ENCODE measurements around the gene FRS2. TPM values are rescaled to one million over a fixed set of nuclear protein-coding genes. Genes with fewer than 3 reads are reported as not detected.

The FRS2 gene
- total and polyA plus RNA-seq, 4 donors: 5.0 to 44.5 (median 24.2) TPM

GRCh38 chr12:69523433-69524330 lies 53.5 kb downstream of the FRS2 start:
- H3K4me1 ChIP-seq (ENCODE audit: control insufficient read depth in 1 of 2, insufficient read depth in 2 of 2, low read length in 2 of 2): peaks cover 1 to 2% of the 10 kb centered on the region in 2 donors
- DNase-seq: no peak
- peak; percentile 29 for ATAC-seq (ENCODE audit: low FRiP score)
- H3K9me3 ChIP-seq (ENCODE audit: control insufficient read depth, low read length): no peaks in the 10 kb centered on the region
- intact Hi-C loops (cut with DNase I): no loop called here
- no peak overlapping the region for H3K27ac ChIP-seq (ENCODE audit: low read depth in 1 of 2, low read length in 2 of 2)
- H3K27me3 ChIP-seq (ENCODE audit: control insufficient read depth in 1 of 2, insufficient read depth in 2 of 2, low read length in 1 of 2): no peaks in the 10 kb centered on the region
- no peak overlapping the region for H3K4me3 ChIP-seq (ENCODE audit: low read length in 2 of 2)
- no peaks in the 10 kb centered on the region for H3K36me3 ChIP-seq (ENCODE audit: control insufficient read depth in 1 of 2, insufficient read depth in 2 of 2, low read length in 1 of 2)
- WGBS, 2 donors: 75 to 80% methylated on average over 11 of the region's 11 CpGs

DNA sequence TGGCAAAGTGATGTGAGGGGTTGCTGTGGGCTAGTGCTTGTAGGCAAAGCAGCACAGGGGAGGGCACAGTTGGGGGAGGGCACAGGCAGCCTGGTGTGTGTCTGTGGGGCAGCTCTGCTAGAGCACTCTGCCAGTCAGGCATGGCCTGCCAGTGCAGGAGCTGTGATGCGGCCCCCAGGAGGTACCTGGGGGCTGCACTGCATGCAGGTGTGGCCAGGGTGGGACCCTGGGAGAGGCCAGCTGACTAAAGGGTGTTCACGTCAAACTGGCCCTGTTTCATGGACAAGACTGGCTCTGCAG lies 54.1 kb downstream of the FRS2 start:
- DNase-seq: no peak
- no peak for ATAC-seq (ENCODE audit: low FRiP score)
- Histone ChIP-seq H3K9me3 (ENCODE audit: control insufficient read depth, low read length) (no peaks in the 10 kb centered on the region), H3K4me3 (ENCODE audit: low read length in 2 of 2) (no peak overlapping the region), H3K27ac (ENCODE audit: low read depth in 1 of 2, low read length in 2 of 2) (no peak overlapping the region), H3K27me3 (ENCODE audit: control insufficient read depth in 1 of 2, insufficient read depth in 2 of 2, low read length in 1 of 2) (no peaks in the 10 kb centered on the region), H3K4me1 (ENCODE audit: control insufficient read depth in 1 of 2, insufficient read depth in 2 of 2, low read length in 2 of 2) (peaks cover 2 to 3% of the 10 kb centered on the region in 2 donors), H3K36me3 (ENCODE audit: control insufficient read depth in 1 of 2, insufficient read depth in 2 of 2, low read length in 1 of 2) (no peaks in the 10 kb centered on the region)
- 95 to 100% methylated on average over 2 of the region's 2 CpGs for WGBS, 2 donors
- intact Hi-C loops (cut with DNase I): no loop called here

DNA sequence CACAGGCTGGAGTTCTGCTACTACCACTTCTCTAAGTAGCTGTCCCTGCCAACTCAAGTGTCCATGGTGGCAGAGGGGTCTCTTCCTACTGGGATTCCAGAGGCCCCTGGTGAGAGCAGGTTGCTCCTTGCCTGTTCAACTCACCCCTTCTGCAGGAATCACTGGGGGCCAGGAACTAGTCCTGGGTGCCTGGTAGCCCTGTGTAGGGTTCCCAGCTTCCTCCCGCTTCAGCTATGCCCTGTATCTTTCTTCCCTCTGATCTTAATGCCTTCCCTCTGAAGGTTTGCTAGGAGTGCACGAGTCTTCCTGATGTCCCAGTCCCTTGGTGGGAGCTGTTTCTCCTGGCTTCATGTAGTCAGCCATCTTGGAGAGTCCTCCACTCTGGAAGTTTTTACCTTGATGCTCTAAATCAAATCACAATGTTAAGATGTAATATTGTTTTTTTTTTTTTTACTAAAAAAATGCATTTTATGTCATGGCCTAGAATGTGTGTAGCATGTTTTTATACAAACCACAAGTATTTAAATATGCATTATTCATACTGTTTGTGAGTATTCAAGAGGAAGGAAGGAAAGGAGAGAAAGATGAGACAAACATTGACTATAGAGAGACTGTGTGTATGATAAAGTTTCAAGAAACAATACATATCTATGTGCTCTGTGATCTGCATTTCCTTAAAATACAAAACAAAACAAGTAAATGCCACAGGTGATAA lies 54.7 kb downstream of the FRS2 start:
- intact Hi-C loops (cut with DNase I): no loop called here
- H3K27me3 ChIP-seq (ENCODE audit: control insufficient read depth in 1 of 2, insufficient read depth in 2 of 2, low read length in 1 of 2): no peaks in the 10 kb centered on the region
- H3K4me1 ChIP-seq (ENCODE audit: control insufficient read depth in 1 of 2, insufficient read depth in 2 of 2, low read length in 2 of 2): peaks cover 2 to 3% of the 10 kb centered on the region in 2 donors
- no peak for DNase-seq
- no peak overlapping the region for H3K4me3 ChIP-seq (ENCODE audit: low read length in 2 of 2)
- peak overlapping the region in 1 of 2 donors; percentile 53 for H3K27ac ChIP-seq (ENCODE audit: low read depth in 1 of 2, low read length in 2 of 2)
- no peaks in the 10 kb centered on the region for H3K36me3 ChIP-seq (ENCODE audit: control insufficient read depth in 1 of 2, insufficient read depth in 2 of 2, low read length in 1 of 2)
- no peaks in the 10 kb centered on the region for H3K9me3 ChIP-seq (ENCODE audit: control insufficient read depth, low read length)
- ATAC-seq (ENCODE audit: low FRiP score): peak; percentile 33
- 92 to 94% methylated on average over 2 of the region's 2 CpGs for WGBS, 2 donors

- H3K27me3 ChIP-seq (ENCODE audit: control insufficient read depth in 1 of 2, insufficient read depth in 2 of 2, low read length in 1 of 2): no peaks in the 10 kb centered on the region
- DNase-seq: no peak
- no peak for ATAC-seq (ENCODE audit: low FRiP score)
- intact Hi-C loops (cut with DNase I): no loop called here
- no peaks in the 10 kb centered on the region for H3K36me3 ChIP-seq (ENCODE audit: control insufficient read depth in 1 of 2, insufficient read depth in 2 of 2, low read length in 1 of 2)
- WGBS, 2 donors: 50 to 53% methylated on average over 3 of the region's 3 CpGs
- H3K4me1 ChIP-seq (ENCODE audit: control insufficient read depth in 1 of 2, insufficient read depth in 2 of 2, low read length in 2 of 2): peaks cover 2 to 3% of the 10 kb centered on the region in 2 donors
- H3K9me3 ChIP-seq (ENCODE audit: control insufficient read depth, low read length): no peaks in the 10 kb centered on the region
- peak overlapping the region in 1 of 2 donors; percentile 18 for H3K4me3 ChIP-seq (ENCODE audit: low read length in 2 of 2)
- H3K27ac ChIP-seq (ENCODE audit: low read depth in 1 of 2, low read length in 2 of 2): peak overlapping the region in 1 of 2 donors; percentile 36
Measured at GRCh38 chr12:69527506-69528272, 57.5 kb downstream of the FRS2 start.

DNA sequence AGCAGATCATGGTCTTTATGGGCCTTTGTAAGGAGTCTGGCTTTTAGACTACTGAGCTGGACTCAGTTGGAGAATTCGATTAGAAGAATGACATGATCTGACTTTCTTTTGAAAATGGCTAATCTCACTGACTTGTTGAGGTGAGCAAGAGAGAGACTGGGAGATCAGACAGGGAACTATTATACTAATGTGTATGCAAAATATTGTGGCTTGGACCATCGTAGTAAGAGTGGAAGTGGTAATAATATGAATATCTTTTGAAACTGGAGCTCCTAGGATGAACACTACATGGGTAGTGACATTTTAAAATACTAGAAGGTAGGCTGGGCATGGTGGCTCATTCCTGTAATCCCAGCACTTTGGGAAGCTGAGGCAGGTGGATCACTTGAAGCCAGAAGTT lies 58.8 kb downstream of the FRS2 start:
- H3K27me3 ChIP-seq (ENCODE audit: control insufficient read depth in 1 of 2, insufficient read depth in 2 of 2, low read length in 1 of 2): no peaks in the 10 kb centered on the region
- H3K9me3 ChIP-seq (ENCODE audit: control insufficient read depth, low read length): no peaks in the 10 kb centered on the region
- H3K4me1 ChIP-seq (ENCODE audit: control insufficient read depth in 1 of 2, insufficient read depth in 2 of 2, low read length in 2 of 2): peaks cover 2 to 3% of the 10 kb centered on the region in 2 donors
- DNase-seq (no peak), ATAC-seq (ENCODE audit: low FRiP score) (no peak)
- 75 to 84% methylated on average over 2 of the region's 2 CpGs for WGBS, 2 donors
- no peaks in the 10 kb centered on the region for H3K36me3 ChIP-seq (ENCODE audit: control insufficient read depth in 1 of 2, insufficient read depth in 2 of 2, low read length in 1 of 2)
- H3K27ac ChIP-seq (ENCODE audit: low read depth in 1 of 2, low read length in 2 of 2): peak overlapping the region in 1 of 2 donors; percentile 53
- no peak overlapping the region for H3K4me3 ChIP-seq (ENCODE audit: low read length in 2 of 2)
- intact Hi-C loops (cut with DNase I): no loop called here

- Histone ChIP-seq H3K36me3 (ENCODE audit: control insufficient read depth in 1 of 2, insufficient read depth in 2 of 2, low read length in 1 of 2) (no peaks in the 10 kb centered on the region), H3K27me3 (ENCODE audit: control insufficient read depth in 1 of 2, insufficient read depth in 2 of 2, low read length in 1 of 2) (no peaks in the 10 kb centered on the region), H3K9me3 (ENCODE audit: control insufficient read depth, low read length) (no peaks in the 10 kb centered on the region), H3K27ac (ENCODE audit: low read depth in 1 of 2, low read length in 2 of 2) (peak overlapping the region in 1 of 2 donors; percentile 28), H3K4me3 (ENCODE audit: low read length in 2 of 2) (no peak overlapping the region), H3K4me1 (ENCODE audit: control insufficient read depth in 1 of 2, insufficient read depth in 2 of 2, low read length in 2 of 2) (peaks cover 0 to under 1% of the 10 kb centered on the region in 2 donors)
- 39 to 41% methylated on average over 3 of the region's 3 CpGs for WGBS, 2 donors
- ATAC-seq (ENCODE audit: low FRiP score): no peak
- intact Hi-C loops (cut with DNase I): loop anchor here (5.0 to 10.0 kb wide), 2 partner anchors 57 to 59 kb away; partner anchors contain the start of gene FRS2 (in 1 of the 2)
- no peak for DNase-seq
Measured at GRCh38 chr12:69533844-69534243, 63.7 kb downstream of the FRS2 start.

- H3K4me1 ChIP-seq (ENCODE audit: control insufficient read depth in 1 of 2, insufficient read depth in 2 of 2, low read length in 2 of 2): no peaks in the 10 kb centered on the region
- DNase-seq (peak in 1 of 2 donors; percentile 82), ATAC-seq (ENCODE audit: low FRiP score) (peak; percentile 96)
- H3K36me3 ChIP-seq (ENCODE audit: control insufficient read depth in 1 of 2, insufficient read depth in 2 of 2, low read length in 1 of 2): no peaks in the 10 kb centered on the region
- intact Hi-C loops (cut with DNase I): loop anchor here (5.0 to 10.0 kb wide), 2 partner anchors 57 to 60 kb away; partner anchors contain the start of gene FRS2 (in 1 of the 2)
- no peaks in the 10 kb centered on the region for H3K27me3 ChIP-seq (ENCODE audit: control insufficient read depth in 1 of 2, insufficient read depth in 2 of 2, low read length in 1 of 2)
- H3K4me3 ChIP-seq (ENCODE audit: low read length in 2 of 2): no peak overlapping the region
- peak overlapping the region in 1 of 2 donors; percentile 44 for H3K27ac ChIP-seq (ENCODE audit: low read depth in 1 of 2, low read length in 2 of 2)
- 1 to 3% methylated on average over 3 of the region's 3 CpGs for WGBS, 2 donors
- H3K9me3 ChIP-seq (ENCODE audit: control insufficient read depth, low read length): no peaks in the 10 kb centered on the region
Measured at GRCh38 chr12:69534389-69534822, 64.2 kb downstream of the FRS2 start.

DNA sequence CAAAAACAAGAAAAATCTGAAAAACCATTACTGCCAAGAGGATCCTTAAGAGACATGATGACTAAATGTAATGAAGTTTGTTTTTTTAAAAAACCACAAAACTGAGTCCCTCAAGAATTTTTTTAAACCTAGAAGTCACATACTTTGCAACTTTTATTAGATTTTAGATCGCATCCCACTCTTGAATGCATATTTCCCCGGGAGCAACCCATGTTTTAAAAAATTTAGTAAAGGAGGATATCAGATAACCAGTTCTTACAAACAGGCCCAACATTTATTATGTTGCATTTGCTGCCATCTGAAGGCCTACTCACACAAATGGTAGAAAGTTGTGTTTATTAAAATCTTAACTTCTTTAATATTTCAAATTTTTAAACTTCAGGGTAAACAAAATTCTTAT lies 70.8 kb downstream of the FRS2 start:
- 48 to 59% methylated on average over 2 of the region's 2 CpGs for WGBS, 2 donors
- no peaks in the 10 kb centered on the region for H3K4me1 ChIP-seq (ENCODE audit: control insufficient read depth in 1 of 2, insufficient read depth in 2 of 2, low read length in 2 of 2)
- H3K36me3 ChIP-seq (ENCODE audit: control insufficient read depth in 1 of 2, insufficient read depth in 2 of 2, low read length in 1 of 2): no peaks in the 10 kb centered on the region
- no peak overlapping the region for H3K27ac ChIP-seq (ENCODE audit: low read depth in 1 of 2, low read length in 2 of 2)
- H3K27me3 ChIP-seq (ENCODE audit: control insufficient read depth in 1 of 2, insufficient read depth in 2 of 2, low read length in 1 of 2): no peaks in the 10 kb centered on the region
- no peak for ATAC-seq (ENCODE audit: low FRiP score)
- intact Hi-C loops (cut with DNase I): no loop called here
- DNase-seq: no peak
- H3K4me3 ChIP-seq (ENCODE audit: low read length in 2 of 2): no peak overlapping the region
- no peaks in the 10 kb centered on the region for H3K9me3 ChIP-seq (ENCODE audit: control insufficient read depth, low read length)

All from aorta (tissue), 5 donors.